Activated CD4-positive, CD25-positive, alpha-beta regulatory T cell treated with anti-CD3 and anti-CD28 coated beads, Interleukin-2, amount 50 U/mL, for 16 hours (primary cell): ENCODE data around the gene ADORA1.

ENCODE experiments used
- DNase-seq: peaks from one replicate; pipeline ENCODE4 v3.0.0-alpha.2; 2020; ENCODE audit warnings: low read depth, low spot score

The ADORA1 gene

DNA sequence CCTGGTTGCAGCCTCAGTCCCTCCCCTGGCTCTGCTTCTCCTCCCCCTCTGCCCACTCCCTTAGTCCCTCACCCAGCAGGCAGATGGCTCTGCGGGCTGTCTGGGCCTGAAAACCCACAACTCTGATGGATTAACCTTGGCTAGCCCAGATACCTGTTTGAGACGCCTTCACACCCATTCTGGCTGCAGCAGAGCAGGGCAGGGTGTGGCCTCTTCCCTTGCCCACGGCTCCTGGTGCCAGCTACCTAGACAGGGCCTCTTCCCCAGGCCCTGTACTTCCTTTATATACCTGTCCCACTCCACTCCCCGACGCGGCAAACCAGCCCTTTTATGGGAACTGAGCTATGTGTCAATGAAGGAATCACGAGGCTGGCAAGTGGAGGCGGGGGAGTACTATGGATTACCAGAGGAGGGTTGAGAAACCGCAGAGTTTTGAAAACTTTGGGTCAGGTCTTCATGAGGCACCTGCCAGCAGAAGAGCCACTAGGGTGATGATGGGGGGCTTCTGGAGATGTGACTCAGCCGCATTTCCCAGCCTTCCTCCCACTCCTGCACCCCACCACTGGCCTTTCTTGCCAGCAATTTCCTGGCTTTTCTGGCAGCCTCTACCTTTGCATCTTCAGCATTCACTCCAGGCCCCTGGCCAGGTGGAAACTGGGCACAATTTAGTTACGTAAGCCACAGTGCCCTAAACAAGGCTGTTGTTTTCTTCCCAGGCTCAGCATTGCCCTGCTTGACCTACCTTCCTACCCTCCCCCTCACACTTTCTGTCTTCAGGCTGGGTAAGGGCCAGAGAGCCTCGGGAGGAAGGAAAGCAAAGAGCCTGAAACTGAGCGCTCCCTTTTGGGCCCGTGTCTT is 59.1 kb downstream of the ADORA1 start, which contains the start of gene CHI3L1:
Gene CHI3L1 (minus strand): TSS at position 259 of the 858 bp plus-strand sequence. CDS start 81 bp downstream, at position 178.
- DNase-seq, result no peak

DNA sequence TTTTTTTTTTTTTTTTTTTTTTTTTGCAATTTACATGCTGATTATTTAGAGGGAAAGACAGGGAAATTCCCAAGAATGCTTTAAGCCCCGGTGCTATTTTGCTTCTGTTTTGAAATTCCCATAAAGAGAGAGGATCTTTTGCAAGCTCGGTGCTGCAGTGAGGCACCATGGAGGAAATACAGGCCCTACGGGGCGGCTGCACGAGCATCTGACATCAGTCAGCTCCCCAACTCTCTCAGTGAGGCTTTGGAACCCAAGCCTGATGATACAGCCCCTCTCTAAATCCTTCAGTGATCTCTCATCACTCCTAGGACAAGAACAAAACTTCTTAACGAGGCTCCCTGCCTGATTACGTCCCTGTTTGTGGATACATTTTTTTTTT is 59.8 kb downstream of the ADORA1 start:
- DNase-seq, result no peak

- no peak for DNase-seq
Observed at GRCh38 chr1:203187689-203188264, 60.3 kb downstream of the ADORA1 start.

- no peak for DNase-seq
Observed at GRCh38 chr1:203188686-203189232, 61.2 kb downstream of the ADORA1 start.

- no peak for DNase-seq
Observed at GRCh38 chr1:203189951-203190352, 62.4 kb downstream of the ADORA1 start.

- no peak for DNase-seq
Observed at GRCh38 chr1:203190949-203191348, 63.4 kb downstream of the ADORA1 start.

DNA sequence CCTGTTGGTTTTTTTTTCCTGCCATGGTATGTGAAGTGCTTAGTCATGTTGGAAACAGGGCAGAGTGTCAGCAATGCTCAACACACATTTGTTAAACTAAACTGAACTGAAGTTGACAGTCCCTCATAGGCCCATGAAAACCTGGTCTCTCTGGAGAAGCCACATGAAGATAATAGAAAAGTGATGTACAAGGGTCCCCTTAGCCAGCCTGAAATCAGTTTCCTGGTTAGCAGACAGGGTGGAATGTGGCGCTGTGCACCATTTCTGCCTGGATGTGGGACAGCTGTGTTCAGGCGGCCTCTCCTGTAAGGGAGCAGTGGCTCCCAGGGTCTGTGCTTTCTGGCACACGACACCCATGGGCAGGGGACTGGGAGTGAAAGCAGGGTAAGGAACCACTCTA is 68.8 kb downstream of the ADORA1 start:
- DNase-seq, result no peak

DNA sequence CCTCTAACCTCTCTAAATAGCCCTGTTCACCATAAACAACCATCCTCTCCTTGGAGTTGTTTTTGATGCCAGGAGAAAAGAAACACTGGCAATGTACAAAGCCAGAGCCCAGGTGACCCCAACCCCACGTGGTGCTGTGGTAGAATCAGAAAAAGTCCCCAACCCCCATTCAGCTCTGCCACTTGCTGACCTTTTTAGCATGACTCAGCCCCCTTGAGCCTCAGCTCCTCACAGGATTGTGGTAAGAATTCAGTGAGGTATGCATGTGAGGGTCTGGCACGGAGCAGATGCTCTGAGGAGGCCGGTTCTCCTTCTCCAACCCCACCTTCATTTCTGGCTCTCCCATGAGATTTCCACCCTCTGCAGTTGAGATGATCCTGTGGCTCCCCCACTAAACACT is 70.1 kb downstream of the ADORA1 start:
- DNase-seq, result no peak

DNA sequence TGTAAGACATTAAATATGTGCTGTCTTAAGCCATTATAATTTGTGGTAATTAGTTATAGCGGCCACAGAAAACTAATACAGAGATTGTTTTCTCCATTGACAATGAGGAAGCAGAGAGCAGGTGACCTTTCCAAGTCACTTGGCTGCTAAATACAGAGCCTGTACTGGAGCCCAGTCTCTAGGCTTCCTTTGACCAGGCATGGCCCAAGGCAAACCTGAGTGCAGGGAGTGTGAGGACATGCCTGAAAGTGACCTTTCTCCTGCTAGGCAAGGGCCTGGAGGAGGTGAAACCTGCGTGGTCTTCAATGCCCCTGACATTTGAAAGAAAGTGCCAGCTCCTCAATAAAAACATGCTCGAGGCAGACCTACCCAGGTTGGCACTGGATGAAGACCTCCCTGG is 71.5 kb downstream of the ADORA1 start:
- DNase-seq, result no peak

DNA sequence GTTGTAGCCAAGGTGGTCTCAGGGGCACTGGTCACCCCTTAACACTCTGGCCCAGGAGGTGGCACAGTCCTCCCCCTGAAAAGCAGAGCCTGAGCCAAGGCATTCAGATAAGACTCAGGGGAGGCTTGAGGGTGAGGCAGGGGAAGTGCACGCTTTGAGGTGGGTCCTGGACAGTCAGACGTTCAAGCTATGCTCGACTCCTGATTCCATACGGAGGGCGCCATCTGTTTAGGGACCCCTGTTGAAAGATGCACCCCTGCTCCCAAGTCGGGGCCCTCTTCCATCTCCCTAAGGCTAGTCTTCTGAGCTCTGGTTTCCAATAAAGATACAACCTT is 71.9 kb downstream of the ADORA1 start:
- DNase-seq, result no peak

GRCh38 chr1:203199816-203200571 is 72.5 kb downstream of the ADORA1 start:
- DNase-seq, result no peak

DNA sequence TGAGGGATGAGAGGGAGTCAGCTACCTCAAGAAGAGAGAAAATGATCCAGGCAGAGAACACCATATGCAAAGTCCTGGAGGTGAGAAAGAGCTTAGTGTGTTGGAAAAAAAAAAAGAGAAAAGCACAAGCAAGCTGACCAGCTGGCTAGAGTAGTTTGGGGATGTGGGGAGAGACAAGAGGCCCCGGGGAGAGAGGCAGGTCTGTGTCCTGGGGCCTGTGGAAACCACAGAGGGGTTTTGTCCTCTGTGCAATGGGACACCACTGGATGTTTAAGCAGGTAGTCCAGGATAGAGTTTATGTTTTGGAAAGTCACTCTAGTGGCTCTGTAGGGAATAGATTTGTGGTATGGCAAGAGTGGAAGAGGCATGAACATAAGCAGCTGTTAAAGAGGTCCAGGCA is 73.4 kb downstream of the ADORA1 start:
- no peak for DNase-seq

- no peak for DNase-seq
Observed at GRCh38 chr1:203201516-203202205, 74.1 kb downstream of the ADORA1 start.

GRCh38 chr1:203202431-203203245 is 75.1 kb downstream of the ADORA1 start:
- DNase-seq, result no peak

DNA sequence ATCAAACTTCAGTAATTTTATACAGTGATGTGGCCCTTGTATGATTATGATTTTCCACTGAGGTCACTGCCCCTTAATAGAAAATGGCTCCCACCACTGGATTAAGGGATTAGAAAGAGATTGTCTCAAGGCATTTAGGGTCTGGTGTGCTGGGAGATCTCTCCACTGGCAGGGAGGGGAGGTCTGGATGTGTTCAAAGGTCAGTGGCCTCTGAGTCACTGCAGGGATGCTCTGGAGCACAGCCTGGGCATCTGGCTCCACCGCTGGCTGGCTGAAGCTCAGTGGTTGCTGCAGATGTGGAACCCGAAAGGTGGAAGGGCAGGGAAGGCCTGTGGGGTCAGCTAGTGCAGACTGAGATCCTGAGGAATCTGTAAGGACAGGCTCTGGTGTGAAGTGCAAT is 77.2 kb downstream of the ADORA1 start:
- no peak for DNase-seq

- no peak for DNase-seq
Observed at GRCh38 chr1:203206129-203206687, 78.7 kb downstream of the ADORA1 start.

DNA sequence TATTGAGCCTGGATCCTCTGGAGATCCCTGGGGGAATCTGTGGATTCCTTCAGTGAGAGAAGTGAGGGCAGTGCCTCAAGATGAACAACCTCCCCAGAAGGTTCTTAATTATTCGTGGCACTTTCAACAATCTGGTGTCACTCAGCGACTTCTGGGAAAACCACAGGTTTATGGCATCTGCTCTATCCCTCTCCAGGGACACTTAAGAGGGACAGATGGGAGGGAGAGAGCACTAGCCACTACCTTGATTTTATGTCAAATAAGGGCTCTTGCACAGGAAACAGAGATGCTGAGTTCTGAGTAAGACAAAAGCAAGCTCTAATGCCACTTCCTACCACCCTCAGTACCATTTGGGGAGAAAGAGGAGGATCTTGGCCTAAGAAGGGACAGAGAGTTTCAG is 80.2 kb downstream of the ADORA1 start:
- no peak for DNase-seq

DNA sequence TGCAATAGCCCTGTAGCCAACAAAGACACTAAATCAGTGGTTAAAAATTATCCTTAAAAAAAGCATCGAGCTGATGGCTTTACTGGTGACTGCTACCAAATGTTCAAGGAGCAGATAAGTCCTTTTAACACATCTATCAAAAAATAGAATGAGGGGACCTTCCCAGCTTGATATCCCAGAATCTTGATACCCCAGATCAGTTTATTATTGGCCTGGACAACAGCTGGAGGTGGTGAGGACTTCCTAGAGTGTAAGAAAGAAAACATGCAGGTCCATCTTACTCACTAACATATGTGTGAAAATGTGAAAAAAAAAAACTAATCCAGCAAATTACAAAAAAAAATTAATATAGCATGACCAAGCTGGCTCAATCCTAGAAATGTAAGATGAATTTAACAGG is 80.7 kb downstream of the ADORA1 start:
- no peak for DNase-seq

DNA sequence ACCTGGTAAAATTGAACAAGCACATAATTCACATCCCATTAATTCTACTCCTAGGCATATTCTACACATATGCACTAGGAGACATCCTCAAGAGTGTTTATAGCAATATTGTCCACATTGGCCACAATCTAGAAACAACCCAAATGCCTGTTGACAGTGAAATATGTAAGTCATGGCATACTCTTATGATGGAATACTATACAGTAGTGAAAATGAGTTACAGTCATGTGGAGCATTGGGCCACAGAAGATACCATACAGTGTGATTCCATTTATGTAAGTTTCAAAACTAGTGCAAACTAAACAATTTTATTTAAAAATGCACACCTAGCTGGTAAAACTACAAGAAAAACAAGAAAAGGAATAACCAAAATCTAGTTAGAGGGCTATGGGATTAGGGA is 82.8 kb downstream of the ADORA1 start:
- DNase-seq, result no peak

- DNase-seq, result no peak
Observed at GRCh38 chr1:203210988-203211387, 83.5 kb downstream of the ADORA1 start.

DNA sequence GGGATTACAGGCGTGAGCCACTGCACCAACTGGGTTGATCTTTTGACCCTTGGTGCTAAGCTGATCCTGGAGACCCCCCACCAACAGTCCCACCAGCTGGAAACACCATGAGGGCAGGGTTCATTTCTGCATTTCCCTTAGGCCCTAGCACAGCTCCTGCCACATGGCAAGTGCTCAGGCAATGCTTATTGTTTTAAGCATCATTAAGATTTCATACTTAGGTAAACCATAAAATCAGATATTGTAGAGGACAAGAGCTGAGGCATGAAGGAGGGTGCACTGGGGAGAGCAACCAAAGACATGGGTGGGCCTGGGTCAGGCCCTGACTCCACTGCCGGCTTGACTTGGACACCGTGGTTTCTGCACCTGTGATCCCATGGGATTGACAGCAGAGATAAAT is 84.3 kb downstream of the ADORA1 start:
- DNase-seq, result no peak
